MCF 10A (cell line): ENCODE results near the gene BPIFA3. TPM values are rescaled to one million over a fixed set of nuclear protein-coding genes. Genes with fewer than 3 reads are reported as not detected.

Experiments
- BruUV-seq: library from RNA; stranded (reverse); fragments of 400-500 nt; replicated peaks from 2 replicates; lab custom pipeline; 2021; lab: Mats Ljungman, UMichigan
- CTCF ChIA-PET: fragments of 300-600 bp; sonication (Branson Sonifier 250); formaldehyde crosslinking; extraction: SDS; loops from one replicate; lab custom pipeline; 2021; ENCODE audit warnings: antibody characterized with exemption, inconsistent platforms; lab: Yijun Ruan, JAX
- POLR2A ChIA-PET: fragments of 300-600, 350-650 bp; sonication (Branson Sonifier 250); formaldehyde crosslinking; extraction: SDS; loops from one replicate; lab custom pipeline; 2020; ENCODE audit warnings: antibody characterized with exemption, inconsistent platforms; lab: Yijun Ruan, JAX
- DNase-seq: peaks from one replicate; pipeline ENCODE4 v3.0.0-alpha.2; 2018; ENCODE audit not compliant: unreplicated experiment
- H3K27ac Mint-ChIP-seq: one replicate; pipeline ENCODE4 v1.8.0; 2022; ENCODE audit warnings: mild to moderate bottlenecking, low read depth, mixed read lengths; ENCODE audit not compliant: unreplicated experiment
- H3K27me3 Mint-ChIP-seq: one replicate; pipeline ENCODE4 v1.8.0; 2022; ENCODE audit warnings: mixed read lengths; ENCODE audit not compliant: insufficient read depth, unreplicated experiment
- H3K36me3 Mint-ChIP-seq: one replicate; pipeline ENCODE4 v1.8.0; 2022; ENCODE audit warnings: mild to moderate bottlenecking, moderate library complexity, mixed read lengths; ENCODE audit not compliant: insufficient read depth, unreplicated experiment
- H3K4me1 Mint-ChIP-seq: one replicate; pipeline ENCODE4 v1.8.0; 2022; ENCODE audit warnings: mixed read lengths; ENCODE audit not compliant: insufficient read depth, unreplicated experiment
- H3K4me3 Mint-ChIP-seq: one replicate; pipeline ENCODE4 v1.8.0; 2022; ENCODE audit warnings: mild to moderate bottlenecking, moderate library complexity, mixed read lengths; ENCODE audit not compliant: unreplicated experiment
- H3K9me3 Mint-ChIP-seq: one replicate; pipeline ENCODE4 v1.8.0; 2022; ENCODE audit warnings: mixed read lengths; ENCODE audit not compliant: unreplicated experiment
- CTCF ChIP-seq: fragments of 200-600 bp; IDR thresholded peaks from one replicate; pipeline ENCODE4 v1.8.0; 2022; ENCODE audit warnings: antibody characterized with exemption, mild to moderate bottlenecking; ENCODE audit not compliant: unreplicated experiment
- intact Hi-C: fragments of 100-400 bp; cut with micrococcal nuclease; formaldehyde crosslinking; loops from 2 replicates; pipeline ENCODE4 v1.14.1; 2022
- total RNA-seq: library from RNA; stranded (reverse); gene quantifications from 2 replicates; pipeline ENCODE4 v1.2.3, GENCODE V29; 2022

Gene BPIFA3
- total RNA-seq, 1 experiment from 2014 or later: not detected

- TF ChIP-seq CTCF: no peak
- H3K27ac Mint-ChIP-seq: no peak overlapping the region
- peaks cover 82% of the 10 kb centered on the region for H3K27me3 Mint-ChIP-seq
- no peaks in the 10 kb centered on the region for H3K4me1 Mint-ChIP-seq
- CTCF ChIA-PET: interaction anchor here (0.6 to 1.6 kb wide), 2 partner anchors 60 to 202 kb away, joined by 3 to 6 read pairs; no protein-coding TSS in a partner anchor
- DNase-seq: no peak
- H3K36me3 Mint-ChIP-seq: no peaks in the 10 kb centered on the region
- intact Hi-C loops: no loop called here
- no TSS peak for BruUV-seq
- no peaks in the 10 kb centered on the region for H3K9me3 Mint-ChIP-seq
- H3K4me3 Mint-ChIP-seq: no peak overlapping the region
- POLR2A ChIA-PET: no interaction called here
Measured at GRCh38 chr20:33239418-33239817, 22.3 kb downstream of the BPIFA3 start.

GRCh38 chr20:33239979-33240736 lies 23.0 kb downstream of the BPIFA3 start:
- Mint-ChIP-seq H3K4me3 (no peak overlapping the region), H3K9me3 (no peaks in the 10 kb centered on the region), H3K27ac (no peak overlapping the region), H3K27me3 (peaks cover 89% of the 10 kb centered on the region), H3K4me1 (no peaks in the 10 kb centered on the region), H3K36me3 (no peaks in the 10 kb centered on the region)
- no TSS peak for BruUV-seq
- CTCF ChIA-PET: interaction anchor here (0.6 to 1.6 kb wide), 4 partner anchors 23 to 1200 kb away, joined by 3 to 6 read pairs (median 3); no protein-coding TSS in a partner anchor
- intact Hi-C loops: no loop called here
- DNase-seq: no peak
- TF ChIP-seq CTCF: no peak
- POLR2A ChIA-PET: no interaction called here

- no TSS peak for BruUV-seq
- no peak overlapping the region for H3K27ac Mint-ChIP-seq
- H3K9me3 Mint-ChIP-seq: no peaks in the 10 kb centered on the region
- H3K4me1 Mint-ChIP-seq: no peaks in the 10 kb centered on the region
- POLR2A ChIA-PET: no interaction called here
- CTCF ChIA-PET: interaction anchor here (1.6 kb wide), 1 partner anchor 59 kb away, joined by 6 read pairs; no protein-coding TSS in a partner anchor
- TF ChIP-seq CTCF: no peak
- no peak for DNase-seq
- peaks cover 87% of the 10 kb centered on the region for H3K27me3 Mint-ChIP-seq
- intact Hi-C loops: no loop called here
- H3K4me3 Mint-ChIP-seq: no peak overlapping the region
- H3K36me3 Mint-ChIP-seq: no peaks in the 10 kb centered on the region
Measured at GRCh38 chr20:33240923-33241322, 23.8 kb downstream of the BPIFA3 start.

- no peak for TF ChIP-seq CTCF
- Mint-ChIP-seq H3K27ac (no peak overlapping the region), H3K27me3 (peaks cover 73% of the 10 kb centered on the region), H3K4me3 (no peak overlapping the region), H3K4me1 (no peaks in the 10 kb centered on the region), H3K9me3 (no peaks in the 10 kb centered on the region), H3K36me3 (no peaks in the 10 kb centered on the region)
- POLR2A ChIA-PET: no interaction called here
- CTCF ChIA-PET: no interaction called here
- intact Hi-C loops: no loop called here
- DNase-seq: no peak
- no TSS peak for BruUV-seq
Measured at GRCh38 chr20:33242319-33243100, 25.4 kb downstream of the BPIFA3 start.
